Measurements from ENCODE around the gene MDGA2.
"Not testable (repeated sequence)": the region's sequence is repeated elsewhere in the genome, so short reads cannot be mapped to it uniquely, and the experiment has no call there.

Gene MDGA2

DNA sequence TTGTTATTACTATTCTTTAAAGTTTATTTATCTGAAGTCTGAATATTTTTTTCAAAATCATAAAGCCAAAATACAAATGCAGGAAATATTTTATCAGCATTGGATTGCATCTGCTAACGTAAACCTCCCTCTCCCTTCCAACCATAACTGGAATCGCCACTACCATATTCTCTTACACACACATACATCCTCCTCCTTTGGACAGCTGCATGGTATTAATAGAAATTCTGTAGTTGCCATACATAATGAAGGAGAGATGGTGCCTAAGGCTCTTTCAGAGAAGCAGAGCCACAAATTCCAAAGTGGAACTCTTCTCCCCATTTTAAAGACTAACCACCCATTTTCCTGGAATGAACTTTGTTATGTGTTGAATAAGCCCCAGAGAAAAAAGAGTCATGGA is 352.7 kb downstream of the MDGA2 start:
- DNase-seq = no peak

DNA sequence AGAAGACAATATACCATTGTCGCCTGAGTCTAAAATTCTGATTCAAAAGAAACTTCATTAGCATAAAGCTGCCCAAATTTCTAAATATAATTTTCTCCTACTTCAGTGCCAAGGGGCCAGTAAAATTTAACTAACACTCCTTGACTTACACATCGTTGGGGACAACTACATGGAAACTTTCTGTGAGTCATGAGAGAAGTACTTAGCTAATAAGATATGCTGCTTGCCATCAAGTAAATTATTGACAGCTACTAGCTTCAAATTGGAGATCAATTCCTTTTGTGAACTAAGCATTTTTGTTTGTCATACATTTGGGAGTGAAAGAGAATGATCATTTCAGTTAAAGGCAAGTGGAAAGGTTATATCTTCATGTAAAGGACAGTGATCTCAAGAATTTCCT is 373.3 kb downstream of the MDGA2 start:
- DNase-seq = no peak

DNA sequence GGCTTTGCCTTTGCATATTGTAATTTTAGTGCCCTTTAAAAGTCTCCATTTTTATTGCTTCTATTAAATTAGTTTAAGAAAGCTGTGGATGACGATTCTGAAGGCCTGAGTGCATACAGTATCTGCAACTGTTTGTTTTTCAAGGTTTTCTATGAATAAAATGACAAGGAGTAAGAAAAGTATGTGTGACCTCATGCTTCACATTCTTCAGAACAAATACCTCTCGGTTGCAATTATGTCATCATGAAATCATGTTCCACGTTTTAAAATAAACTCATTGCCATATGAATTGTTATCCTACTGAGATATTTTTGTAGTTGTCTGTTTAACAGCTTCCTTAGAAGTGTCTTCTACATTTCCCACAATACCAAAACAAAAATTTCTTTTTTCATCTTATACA is 374.6 kb downstream of the MDGA2 start:
- no peak for DNase-seq

DNA sequence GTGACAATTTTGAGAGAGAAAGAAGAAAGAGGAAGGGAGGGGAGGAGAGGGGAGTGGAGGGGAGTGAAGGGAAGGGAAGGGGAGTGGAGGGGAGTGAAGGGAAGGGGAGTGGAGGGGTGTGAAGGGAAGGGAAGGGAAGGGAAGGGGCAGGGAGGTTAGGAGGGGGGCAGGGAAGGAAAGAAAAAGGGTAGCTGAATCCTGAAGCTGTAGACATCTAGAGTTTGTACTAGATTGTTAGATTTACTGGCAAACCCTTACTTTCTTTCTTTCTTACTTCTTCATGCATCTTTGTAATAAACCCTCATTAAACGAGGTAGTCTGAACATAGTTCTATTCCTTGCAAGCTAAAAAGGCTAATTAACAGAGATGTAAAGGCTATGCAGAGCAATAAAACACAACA is 378.0 kb downstream of the MDGA2 start:
- DNase-seq = no peak

DNA sequence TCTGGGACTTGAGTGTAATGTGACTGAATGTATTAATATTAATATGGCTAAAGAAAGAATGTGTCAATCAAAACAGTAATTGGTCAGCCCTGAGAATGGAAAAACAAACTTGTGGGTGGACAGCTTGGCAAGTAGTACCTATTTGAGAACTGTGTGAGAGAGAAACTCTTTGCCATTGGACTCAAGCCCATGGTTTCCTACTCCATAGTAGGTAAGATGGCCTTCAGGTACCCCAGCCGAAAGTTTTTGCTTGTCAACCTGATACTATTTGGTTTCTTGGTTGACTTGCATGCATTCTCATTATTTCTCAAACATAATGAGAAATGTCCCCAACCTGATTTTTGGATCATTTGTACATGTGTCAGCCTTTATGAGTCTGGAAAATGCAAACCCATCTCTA is 391.1 kb downstream of the MDGA2 start:
- DNase-seq = no peak

DNA sequence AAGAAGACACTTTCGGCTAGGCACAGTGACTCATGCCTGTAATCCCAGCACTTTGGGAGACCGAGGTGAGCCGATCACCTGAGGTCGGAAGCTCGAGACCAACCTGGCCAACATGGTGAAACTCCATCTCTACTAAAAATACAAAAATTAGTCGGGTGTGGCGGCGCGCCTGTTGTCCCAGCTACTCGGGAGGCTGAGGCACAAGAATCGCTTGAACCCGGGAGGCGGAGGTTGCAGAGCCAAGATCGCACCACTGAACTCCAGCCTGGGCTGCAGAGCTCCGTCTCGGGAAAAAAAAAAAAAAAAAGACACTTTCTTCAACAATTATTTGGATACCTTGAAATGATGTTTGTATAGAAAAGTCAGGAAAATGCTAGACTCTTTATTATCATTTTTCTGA is 393.6 kb downstream of the MDGA2 start:
- DNase-seq = not testable (repeated sequence)

DNA sequence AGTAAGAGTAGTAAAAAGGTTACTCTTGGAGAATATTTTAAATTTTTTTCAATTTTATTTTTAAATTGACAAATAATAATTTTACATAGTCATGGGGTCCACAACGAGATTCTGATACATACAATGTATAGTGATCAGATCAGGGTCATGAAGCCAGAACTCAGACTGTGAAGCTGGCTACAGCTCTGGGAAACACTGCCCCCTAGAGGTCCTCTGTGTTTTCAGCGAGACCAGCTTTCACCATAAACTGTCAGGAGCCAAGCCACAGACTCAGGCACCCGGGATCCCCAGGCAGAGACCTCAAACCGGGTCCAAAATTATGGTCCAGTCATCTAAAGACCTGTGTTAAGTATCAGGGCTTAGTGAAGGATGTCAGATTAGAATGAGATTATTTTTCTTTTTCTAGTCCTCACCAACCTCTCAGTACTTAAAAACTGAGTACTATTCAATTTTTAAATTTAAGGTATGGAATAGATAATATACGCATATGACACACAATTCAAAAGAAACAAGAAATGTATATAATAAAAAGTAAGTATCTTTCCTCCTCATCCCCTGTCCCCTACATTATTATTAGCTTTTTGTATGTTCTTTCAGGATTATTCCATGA is 397.1 kb downstream of the MDGA2 start:
- DNase-seq = peak; percentile 21

DNA sequence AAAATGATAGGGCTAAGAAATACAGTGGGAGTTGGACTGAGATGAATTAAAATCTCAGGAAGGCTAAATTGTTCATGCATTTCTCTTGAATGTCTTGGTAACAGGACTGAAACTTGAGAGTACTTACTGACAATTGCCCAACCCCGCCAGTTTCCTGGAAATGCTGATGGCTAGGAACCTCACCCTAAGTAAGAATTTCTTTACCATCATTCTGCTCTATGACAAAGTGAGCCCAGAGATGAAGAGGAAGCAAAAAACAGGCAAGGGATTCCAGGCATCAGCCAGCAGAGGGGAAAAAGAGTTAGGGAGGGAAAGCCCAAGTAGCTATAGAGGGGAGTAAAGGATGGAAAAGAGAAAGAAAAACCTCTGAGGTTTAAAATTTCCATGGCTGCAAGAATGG is 397.7 kb downstream of the MDGA2 start:
- DNase-seq = peak; percentile 26

DNA sequence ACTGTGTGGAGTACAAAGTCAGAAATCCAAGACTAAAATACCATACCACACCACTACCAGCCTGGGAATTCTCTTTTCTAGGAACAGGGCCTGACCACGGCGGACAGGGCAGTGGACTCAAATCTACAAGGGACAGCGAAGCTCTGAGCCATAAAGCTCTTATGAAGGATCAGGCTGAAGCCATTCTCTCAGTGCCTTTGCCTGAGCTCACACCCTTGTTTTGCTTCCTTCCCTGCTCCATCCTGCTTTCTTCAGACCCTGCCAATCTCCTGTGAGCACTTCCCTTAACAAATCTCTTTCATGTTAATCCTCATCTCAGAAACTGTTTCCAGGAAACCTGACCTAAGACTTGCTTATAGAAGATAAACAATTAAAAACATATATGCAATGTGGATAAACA is 398.5 kb downstream of the MDGA2 start:
- no peak for DNase-seq

DNA sequence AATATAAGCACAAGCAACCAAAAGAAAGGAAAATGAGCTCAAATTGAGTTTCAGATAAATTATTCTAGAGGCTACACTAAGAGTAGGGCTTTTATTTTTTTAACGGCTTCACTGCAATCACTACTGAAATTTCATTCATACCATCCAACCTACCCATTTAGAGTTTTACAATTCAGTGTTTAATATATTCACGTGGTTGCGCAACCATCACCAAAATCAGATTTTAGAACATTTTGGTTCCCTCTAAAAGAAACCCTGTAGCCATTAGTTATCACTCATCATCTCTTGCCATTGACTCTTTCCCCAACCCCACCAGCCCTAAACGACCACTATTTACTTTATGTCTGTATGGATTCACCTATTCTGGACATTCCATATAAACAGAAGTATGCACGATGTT is 401.5 kb downstream of the MDGA2 start:
- no peak for DNase-seq

DNA sequence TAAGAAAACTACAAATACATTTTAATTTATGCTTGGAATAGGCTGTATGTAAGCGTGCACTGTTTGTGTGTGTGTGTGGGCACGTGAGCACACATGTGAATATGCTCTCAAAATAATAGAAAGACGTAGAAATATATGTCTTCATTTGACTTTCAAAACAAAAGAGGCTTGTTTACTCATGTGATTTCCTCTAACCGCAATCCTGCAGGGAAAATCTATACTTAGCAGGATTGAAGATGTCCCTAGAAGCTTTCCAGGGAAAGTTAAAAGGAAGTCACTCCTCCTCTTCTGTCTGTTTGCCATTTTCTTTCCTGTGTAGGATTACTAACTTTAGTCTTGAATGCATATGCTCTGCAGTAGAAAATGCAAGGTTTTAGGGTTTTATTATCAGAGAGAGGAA is 404.7 kb downstream of the MDGA2 start:
- no peak for DNase-seq

DNA sequence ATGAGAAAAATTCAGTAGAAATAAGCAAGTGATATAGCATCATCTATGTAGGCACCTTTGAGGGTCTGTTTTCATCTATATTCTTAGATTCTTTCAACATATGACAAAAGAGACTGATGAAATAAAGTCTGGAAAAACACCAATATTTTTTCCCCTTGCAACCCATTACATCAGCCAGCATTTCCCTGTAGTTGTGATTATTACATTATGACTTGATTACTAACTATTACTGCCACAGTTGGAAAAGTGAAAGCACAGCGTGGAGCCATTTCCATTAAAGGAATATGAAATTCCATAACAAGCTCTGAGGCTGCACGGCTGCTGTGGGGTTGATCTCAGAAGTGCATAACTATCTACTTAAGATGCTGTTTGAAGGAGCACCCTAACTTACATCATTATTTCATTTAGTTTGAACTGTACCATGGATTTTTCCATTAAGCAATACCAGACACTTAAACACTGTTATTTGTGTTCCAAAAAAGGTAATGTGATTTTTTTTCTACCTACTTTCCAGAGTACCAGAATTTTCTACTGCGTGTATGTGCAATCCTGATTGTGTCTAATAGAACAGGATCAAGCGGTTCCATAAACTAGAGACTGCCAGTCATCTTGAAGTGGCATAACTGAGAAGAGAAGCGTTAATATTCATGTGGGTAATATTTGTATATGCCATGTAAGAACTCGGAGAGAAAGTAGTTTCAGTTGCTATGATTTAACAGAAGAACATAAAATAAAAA is 405.5 kb downstream of the MDGA2 start:
- no peak for DNase-seq

DNA sequence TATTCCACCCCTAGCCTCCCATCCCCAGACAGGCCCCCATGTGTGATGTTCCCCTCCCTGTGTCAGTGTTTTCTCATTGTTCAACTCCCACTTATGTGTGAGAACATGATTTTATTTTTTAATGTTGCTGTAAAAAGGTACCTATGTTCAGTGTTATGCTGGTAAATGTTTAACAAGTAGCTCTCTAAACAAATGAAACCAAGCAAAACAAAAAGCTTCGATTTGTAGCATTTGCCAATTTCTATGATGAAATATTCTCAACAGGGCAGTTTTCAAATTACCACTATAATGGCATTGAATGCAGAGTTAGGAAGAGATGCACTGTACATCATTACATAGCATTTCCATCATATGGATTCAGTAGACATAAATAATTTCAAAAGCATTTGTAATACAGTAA is 410.6 kb downstream of the MDGA2 start:
- DNase-seq = no peak

DNA sequence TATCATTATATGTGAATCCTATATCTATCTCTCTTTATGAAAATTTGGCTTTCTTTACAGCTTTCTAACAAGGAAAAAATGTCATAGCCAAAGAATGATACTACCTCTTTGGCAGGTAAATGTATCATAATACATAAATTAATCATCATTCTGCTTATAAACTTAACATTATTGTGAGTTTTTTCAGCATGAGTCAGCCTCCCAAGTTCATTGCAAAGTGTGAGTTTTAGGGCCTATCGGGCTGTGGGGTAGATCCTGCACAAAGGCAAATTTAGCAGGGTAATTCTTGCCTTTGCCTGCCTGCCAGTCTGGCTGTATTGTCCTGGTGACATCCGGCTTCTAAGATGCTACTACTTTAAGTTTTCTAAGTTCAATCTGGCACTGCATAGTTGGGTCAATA is 412.6 kb downstream of the MDGA2 start:
- DNase-seq = no peak

DNA sequence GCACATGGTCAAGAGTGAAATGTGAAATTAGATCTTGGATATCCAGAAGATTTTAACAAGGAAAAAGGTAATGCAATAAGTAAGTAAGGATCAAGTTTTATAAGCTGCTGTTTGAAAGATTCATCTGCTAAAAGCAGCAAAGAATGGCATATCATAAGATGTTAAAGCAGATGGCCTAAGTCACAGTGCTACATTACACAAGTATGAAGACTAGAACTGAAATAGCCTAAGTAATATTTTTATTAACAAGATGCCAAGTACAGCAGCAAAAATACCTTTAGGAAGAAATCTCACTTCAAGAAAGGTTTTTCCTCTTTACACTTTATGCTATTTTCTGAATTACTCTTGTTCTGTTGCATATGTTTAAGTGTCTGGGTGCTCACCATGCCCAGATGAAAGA is 414.1 kb downstream of the MDGA2 start:
- no peak for DNase-seq

DNA sequence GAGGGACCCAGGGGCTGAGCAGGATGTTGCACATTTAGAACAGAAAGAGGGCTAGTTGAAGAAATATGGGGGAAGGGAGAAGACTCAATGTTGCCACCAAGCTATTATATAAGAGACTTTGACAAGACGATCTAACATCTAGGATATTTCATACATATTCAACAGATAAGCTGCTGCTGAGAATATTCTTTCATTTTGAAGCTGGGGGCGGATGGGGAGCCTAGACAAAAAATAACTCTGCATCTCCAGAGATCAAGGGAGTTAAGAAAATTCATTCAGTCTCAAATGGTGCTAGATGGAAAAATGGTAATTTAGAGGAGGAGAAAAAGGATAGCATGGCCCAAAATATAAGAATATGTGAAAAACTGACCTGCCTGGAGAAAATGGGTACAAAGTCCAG is 415.6 kb downstream of the MDGA2 start:
- DNase-seq = no peak

DNA sequence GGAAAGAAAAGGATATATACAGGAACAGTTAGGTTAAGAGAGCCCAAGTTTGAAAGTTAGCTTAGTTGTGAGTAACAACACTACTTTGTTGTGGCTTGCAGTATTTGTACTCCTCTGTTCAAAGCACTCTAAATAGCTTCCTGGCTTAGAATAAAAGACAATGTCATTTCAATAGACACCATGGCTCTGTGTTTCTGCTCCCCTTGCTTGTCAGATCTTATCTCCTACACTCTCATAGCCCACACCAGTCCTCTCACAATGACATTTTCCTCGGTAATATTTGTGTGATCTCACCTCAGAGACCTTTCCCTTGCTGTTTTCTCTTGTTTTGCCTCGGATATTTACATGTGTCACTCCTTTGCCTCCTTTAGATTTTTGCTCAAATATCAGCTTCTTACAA is 418.4 kb downstream of the MDGA2 start:
- DNase-seq = no peak

DNA sequence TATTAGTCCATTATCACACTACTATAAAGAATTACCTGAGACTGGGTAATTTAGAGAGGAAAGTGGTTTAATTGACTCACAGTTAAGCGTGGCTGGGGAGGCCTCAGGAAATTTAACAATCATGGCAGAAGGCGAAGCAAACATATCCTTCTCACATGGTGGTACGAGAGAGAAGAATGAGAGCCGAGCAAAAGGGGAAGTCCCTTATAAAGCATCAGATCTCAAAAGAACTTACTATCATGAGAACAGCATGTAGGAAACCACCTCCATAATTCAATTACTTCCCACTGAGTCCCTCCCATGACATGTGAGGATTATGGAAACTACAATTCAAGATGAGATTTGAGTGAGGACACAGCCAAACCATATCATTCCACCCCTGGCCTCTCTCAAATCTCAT is 422.6 kb downstream of the MDGA2 start:
- no peak for DNase-seq

DNA sequence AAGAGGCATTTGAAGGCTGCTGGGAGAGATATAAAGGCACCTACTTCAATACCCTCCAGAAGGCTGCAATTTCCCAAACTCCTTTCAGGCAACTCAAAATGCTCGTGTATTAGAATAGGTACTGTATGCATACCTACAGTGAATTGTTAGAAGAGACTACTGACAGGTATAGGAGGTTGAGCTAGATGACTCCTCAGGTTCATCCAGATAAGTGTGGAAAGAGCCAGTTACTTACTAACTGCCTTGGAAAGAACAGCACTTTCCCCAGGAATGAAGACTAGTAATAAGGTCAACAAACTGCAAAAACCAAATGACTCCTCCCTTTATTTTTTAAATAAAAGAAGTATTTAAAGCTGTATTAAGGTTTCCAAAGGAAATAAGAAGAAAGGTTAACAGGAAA is 429.0 kb downstream of the MDGA2 start:
- no peak for DNase-seq

DNA sequence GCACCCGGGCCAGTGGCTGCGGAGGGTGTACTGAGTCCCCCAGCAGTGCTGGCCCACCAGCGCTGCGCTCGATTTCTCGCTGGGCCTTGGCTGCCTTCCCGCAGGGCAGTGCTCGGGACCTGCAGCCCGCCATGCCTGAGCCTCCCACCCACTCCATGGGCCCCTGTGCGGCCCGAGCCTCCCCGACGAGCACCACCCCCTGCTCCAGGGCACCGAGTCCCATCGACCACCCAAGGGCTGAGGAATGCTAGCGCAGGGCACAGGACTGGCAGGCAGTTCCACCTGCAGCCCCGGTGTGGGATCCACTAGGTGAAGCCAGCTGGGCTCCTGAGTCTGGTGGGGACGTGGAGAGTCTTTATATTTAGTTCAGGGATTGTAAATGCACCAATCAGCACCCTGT is 432.8 kb downstream of the MDGA2 start:
- DNase-seq = not testable (repeated sequence)

DNA sequence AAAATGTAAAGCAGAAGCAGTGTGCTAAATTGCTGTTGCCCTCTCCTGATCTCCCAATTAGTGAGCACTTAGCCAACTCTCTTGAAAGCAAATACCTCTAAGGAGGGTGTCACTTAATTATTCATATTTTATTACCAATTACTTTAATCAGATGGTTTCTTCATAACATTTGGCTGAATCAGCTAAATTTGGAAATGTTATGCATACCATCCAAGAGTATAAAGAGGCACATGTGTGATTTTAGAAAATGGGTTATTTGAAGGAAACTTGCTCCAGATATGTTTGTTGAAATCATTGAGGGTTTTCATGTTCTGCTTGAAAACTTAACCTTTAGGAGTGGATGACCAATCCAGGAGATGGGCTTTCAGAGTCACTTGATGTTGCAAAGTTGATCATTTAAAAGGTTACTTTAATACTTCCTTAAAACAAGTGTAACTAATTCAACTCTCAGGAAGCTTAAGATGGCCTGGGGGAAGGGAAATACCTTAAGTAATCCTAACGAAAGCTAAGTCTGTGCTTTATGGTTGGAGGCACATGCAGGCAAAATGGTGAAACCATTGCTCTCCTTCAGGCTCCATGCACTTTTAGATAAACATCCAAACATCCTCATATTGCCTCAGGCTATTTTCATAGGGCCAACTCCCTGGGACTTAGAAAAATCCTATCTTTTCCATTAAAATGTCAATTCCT is 434.5 kb downstream of the MDGA2 start:
- DNase-seq = no peak

DNA sequence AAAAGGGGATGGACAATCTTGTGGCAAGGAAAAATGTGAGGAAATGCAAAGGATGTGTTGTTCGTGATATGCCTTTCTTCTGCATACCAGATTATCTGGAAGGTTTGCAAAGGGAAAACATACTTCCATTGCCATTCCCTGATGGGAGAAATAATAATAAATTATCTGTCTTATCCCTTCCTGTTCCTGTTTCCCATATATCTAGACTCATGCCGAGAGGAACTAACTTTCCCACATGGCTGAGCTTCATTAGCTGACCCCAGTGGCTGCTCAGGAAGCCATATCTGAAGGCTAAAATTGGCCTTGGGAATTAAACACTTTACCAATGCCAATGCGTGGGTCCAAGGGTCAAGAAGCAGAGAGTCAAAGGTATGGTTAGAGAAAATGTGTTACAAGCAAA is 439.8 kb downstream of the MDGA2 start:
- no peak for DNase-seq

DNA sequence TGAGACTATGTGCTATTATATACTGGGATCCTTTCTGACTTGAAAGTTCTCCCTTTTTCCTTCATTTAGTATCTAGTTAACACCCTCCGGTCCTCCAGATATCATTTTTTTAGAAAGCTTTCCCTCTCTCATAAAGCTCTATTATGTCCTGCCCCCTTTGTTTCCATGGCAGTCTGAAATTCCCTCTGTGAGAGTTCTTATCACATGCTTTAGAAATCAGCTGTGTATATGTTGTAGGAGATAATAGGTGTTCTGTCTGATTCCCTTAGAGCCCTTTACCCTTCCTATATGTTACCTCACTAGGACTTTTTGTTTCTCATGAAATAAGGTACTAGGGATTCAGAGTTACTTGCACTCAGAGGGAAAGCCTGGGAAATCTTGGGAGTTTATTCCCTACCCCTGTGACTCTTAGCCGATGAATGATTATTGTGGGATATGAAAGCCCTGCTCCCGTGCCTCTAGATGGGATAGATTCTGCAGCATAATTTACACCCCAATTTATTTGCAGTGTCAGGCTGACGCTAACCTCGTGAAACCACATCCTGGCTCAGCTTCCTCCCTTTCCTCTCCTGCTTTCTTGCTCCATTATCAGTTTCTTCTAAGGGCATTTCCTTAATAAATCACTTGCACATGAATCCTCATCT is 448.4 kb downstream of the MDGA2 start:
- no peak for DNase-seq

DNA sequence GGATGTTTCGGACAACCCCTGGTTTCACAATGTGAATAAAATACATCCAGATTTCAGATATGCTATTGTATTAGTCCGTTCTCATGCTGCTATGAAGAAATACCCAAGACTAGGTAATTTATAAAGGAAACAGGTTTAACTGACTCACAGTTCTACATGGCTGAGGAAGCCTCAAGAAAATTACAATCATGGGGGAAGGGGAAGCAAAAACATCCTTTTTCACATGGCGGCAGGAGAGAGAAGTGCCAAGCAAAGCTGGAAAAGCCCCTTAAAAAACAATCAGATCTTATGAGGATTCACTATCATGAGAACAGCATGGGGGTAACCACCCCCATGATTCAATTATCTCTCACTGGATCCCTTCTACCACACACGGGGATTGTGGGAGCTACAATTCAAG is 451.7 kb downstream of the MDGA2 start:
- no peak for DNase-seq
